ENCODE results near the gene ZNF280B.

The ZNF280B gene

GRCh38 chr22:22458896-22459588 lies 49.5 kb downstream of the ZNF280B start:
- H3K27me3 ChIP-seq (replicated peaks): peaks cover 4% of the 10 kb centered on the region
- H3K36me3 ChIP-seq (replicated peaks): no peaks in the 10 kb centered on the region
- in situ Hi-C loops (cut with HindIII; ENCODE audit: low pct_ligation_motif_present, low sequenced_read_pairs): no loop called here
- no peak for TF ChIP-seq CTCF (IDR thresholded peaks at IDR 0.05; ENCODE audit: low read depth, low read length, missing control alignments)
- DNase-seq: no peak
- no peak overlapping the region for H3K4me3 ChIP-seq (ENCODE audit: low read depth, low read length)
- H3K27ac ChIP-seq: no peak overlapping the region

- in situ Hi-C loops (cut with HindIII; ENCODE audit: low pct_ligation_motif_present, low sequenced_read_pairs): no loop called here
- H3K4me3 ChIP-seq (ENCODE audit: low read depth, low read length): no peak overlapping the region
- H3K36me3 ChIP-seq (replicated peaks): no peaks in the 10 kb centered on the region
- DNase-seq: no peak
- no peak for TF ChIP-seq CTCF (IDR thresholded peaks at IDR 0.05; ENCODE audit: low read depth, low read length, missing control alignments)
- H3K27me3 ChIP-seq (replicated peaks): peaks cover under 1% of the 10 kb centered on the region
- no peak overlapping the region for H3K27ac ChIP-seq
Observed at GRCh38 chr22:22458387-22458786, 50.2 kb downstream of the ZNF280B start.

GRCh38 chr22:22454997-22455396 lies 53.5 kb downstream of the ZNF280B start:
- in situ Hi-C loops (cut with HindIII; ENCODE audit: low pct_ligation_motif_present, low sequenced_read_pairs): no loop called here
- no peak overlapping the region for H3K27ac ChIP-seq
- no peaks in the 10 kb centered on the region for H3K36me3 ChIP-seq (replicated peaks)
- peaks cover 3% of the 10 kb centered on the region for H3K27me3 ChIP-seq (replicated peaks)
- H3K4me3 ChIP-seq (ENCODE audit: low read depth, low read length): no peak overlapping the region
- no peak for TF ChIP-seq CTCF (IDR thresholded peaks at IDR 0.05; ENCODE audit: low read depth, low read length, missing control alignments)
- DNase-seq: no peak

- in situ Hi-C loops (cut with HindIII; ENCODE audit: low pct_ligation_motif_present, low sequenced_read_pairs): no loop called here
- DNase-seq: no peak
- no peak overlapping the region for H3K27ac ChIP-seq
- H3K4me3 ChIP-seq (ENCODE audit: low read depth, low read length): no peak overlapping the region
- TF ChIP-seq CTCF (IDR thresholded peaks at IDR 0.05; ENCODE audit: low read depth, low read length, missing control alignments): no peak
- peaks cover 14% of the 10 kb centered on the region for H3K27me3 ChIP-seq (replicated peaks)
- no peaks in the 10 kb centered on the region for H3K36me3 ChIP-seq (replicated peaks)
Observed at GRCh38 chr22:22452996-22453686, 55.4 kb downstream of the ZNF280B start.

- no peak for TF ChIP-seq CTCF (IDR thresholded peaks at IDR 0.05; ENCODE audit: low read depth, low read length, missing control alignments)
- no peak overlapping the region for H3K27ac ChIP-seq
- H3K4me3 ChIP-seq (ENCODE audit: low read depth, low read length): no peak overlapping the region
- in situ Hi-C loops (cut with HindIII; ENCODE audit: low pct_ligation_motif_present, low sequenced_read_pairs): no loop called here
- no peak for DNase-seq
- H3K36me3 ChIP-seq (replicated peaks): no peaks in the 10 kb centered on the region
- peaks cover 22% of the 10 kb centered on the region for H3K27me3 ChIP-seq (replicated peaks)
Observed at GRCh38 chr22:22452211-22452610, 56.3 kb downstream of the ZNF280B start.

Measured in brain microvascular endothelial cell (primary cell).